GM21360 (cell line): ENCODE data around the gene USF3.
A peak's percentile ranks its signal among the peaks of the same experiment; 100 is the strongest.

Experiments used
- ATAC-seq: cut with Tn5 transposase; IDR thresholded peaks from one replicate; pipeline ENCODE4 v1.9.1; 2021; ENCODE audit warnings: mild to moderate bottlenecking, moderate library complexity; ENCODE audit not compliant: unreplicated experiment

Gene USF3

DNA sequence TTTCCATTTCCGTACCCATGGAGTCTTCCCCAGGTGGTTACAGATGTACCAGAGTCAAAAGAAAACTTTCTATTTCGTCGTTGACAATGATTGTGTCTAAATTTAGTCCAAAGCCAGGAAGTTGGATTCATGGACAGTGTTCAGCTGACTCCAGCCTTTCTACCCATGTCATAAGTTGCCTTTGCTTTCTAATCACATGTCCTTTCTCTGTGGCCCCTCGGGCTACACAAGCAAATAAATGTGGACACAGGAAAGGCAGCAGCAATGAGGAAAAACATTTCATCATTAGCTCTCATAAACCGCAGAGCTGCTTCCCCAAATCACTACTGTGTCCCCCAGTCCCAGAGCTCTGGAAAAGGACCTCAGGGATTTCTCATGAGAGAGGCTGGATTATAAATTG, 82.0 kb downstream of the USF3 start:
- ATAC-seq: no peak

DNA sequence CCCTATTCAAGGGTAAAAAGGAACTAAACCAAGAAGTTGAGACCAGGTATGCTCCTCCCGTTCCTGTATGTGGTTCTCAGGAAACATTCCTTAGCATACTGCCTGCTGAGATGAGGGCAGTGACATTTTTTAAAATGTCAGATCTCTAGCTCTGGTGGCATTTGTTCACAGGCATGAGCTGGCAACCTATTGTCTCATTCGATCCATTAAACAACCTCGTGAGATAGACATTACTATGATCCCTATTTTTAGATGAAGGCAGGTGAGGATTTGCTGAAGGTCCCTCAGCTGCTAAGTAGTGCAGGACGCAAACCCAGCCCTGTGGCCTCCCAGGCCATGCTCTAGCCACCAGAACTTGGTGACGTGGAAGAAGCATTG, 89.2 kb downstream of the USF3 start:
- ATAC-seq: peak; percentile 5

DNA sequence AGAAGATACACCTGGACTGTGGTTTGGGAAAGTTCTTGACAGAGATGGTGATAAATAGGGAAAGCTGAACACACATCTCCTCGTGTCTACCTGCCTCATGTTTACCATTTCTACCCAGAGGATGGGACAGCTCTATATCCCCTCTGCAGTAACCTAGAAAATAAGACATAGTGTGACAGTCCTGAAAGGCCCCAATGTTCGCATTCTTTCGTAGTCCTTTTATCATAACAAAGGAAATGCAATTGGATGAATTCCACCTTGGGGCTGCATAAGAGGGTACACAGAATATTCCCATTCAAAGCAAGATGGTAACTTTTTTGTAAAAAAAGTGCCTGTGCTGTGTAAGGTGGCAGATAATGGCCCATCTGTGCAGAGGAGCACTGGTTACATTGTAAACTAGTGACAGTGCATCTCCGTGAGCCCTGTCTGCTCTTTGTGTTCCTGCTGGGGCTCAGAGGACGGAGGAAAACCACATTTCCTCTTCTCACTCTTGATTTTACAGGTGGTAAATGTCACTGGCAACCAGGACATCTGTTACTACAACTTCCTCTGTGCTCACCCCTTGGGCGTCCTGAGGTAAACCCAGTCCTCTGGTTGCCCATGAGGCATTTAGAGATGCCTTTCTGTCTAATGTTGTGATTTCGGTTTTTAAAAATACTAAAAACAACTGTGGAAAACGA, 89.8 kb downstream of the USF3 start:
- peak; percentile 98 for ATAC-seq

DNA sequence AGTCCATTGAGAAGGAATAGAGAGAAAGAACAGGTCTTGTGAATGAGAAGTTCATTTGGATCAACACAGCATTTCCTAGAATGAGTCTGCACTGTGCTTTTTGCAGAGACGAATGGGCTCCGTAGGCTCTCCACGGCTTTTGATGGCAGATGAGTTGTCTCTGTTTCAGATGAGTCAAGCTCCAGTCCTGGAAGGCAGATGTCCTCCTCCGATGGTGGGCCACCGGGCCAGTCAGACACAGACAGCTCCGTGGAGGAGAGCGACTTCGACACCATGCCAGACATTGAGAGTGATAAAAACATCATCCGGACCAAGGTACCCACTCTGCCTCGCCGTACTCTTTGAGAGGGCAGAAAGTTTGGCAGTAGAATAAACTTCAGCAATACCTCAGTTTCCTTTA, 93.6 kb downstream of the USF3 start:
- ATAC-seq: no peak

DNA sequence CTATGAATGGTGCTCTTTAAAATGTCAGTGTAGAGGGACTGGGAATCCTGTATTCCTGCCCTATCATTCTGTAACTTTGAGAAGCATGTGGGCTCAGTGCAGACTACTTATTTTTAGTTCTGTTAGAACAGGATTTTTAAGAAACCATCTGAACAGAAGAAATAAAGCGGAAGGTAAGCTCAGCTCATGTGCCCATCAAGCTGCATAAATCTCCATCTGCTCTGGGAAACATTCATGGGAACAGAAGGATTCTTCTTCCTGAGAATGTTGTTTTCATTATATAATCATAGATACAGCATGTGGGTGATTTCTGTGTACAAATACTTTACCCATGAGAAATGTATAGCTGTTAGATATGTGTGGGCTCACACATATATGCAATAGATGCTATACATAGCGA, 94.2 kb downstream of the USF3 start:
- ATAC-seq: no peak

DNA sequence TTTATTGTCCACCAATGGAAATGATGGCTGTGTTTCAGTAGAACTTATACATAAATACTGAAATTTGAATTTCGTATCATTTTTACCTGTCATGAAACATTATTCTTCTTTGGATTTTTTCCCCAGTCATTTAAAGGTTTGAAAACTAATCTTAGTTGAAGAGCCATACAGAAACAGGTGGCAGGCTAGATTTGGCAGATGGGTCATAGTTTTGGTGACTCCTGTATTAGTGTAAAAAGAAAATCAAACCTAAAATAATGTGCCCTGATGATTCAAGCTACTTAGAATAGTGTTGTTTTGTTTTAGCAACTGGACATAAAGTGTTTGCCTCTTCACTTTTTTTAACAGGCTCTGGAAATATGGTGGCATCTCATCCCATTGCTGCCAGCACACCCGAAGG, 95.2 kb downstream of the USF3 start:
- no peak for ATAC-seq

DNA sequence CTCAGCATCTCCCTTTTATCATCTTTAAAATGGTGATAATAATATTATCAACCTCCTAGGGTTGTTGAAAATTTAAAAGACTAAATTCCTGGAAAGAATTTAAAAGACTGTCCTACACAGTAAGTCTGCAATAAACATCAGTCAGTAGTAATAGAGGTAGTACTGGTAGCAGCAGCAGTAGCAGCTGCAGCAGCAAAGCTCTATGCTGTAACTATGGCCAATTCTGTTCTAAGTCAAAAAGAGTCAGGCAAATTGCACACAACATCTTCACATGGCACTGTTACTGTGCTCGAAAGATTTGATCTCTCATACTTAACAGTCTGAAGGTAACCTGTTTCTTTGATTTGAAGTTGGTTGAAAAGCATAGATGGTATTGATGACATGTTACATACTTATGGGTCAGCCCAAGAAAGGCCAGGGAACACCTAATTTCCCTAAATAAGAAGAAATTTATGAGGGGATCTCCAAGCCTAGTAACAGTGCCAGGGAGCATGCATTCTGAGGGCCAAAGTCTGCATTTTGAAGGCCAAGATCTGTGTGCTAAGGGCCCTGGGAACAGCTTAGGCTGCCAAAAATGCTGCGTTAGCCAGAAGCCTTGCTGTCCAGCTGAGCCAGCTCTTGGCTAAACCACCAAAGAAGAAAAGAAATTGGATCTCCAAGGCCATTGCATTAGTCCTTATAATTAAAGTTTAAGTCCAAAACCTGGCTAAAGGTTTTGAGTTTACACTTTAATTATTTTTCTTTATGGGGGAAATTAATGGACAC, 95.8 kb downstream of the USF3 start:
- no peak for ATAC-seq
